Activated naive CD8-positive, alpha-beta T cell treated with anti-CD3 and anti-CD28 coated beads, Interleukin-2, amount 10 ng/mL, durations not matched to agents 7 days and 5 days (primary cell): ENCODE measurements around the gene ARID1B. TPM values are rescaled to one million over a fixed set of nuclear protein-coding genes. Genes with fewer than 3 reads are reported as not detected.

Experiments
- ATAC-seq: fragments of 150-1000 bp; cut with Tn5 transposase; one replicate; pipeline ENCODE4 v1.10.0; 2021; ENCODE audit warnings: low read depth, moderate library complexity
- POLR2A ChIA-PET: fragments of 350-600 bp; sonication (Branson Sonifier 250); formaldehyde crosslinking; loops from one replicate; lab custom pipeline; 2021; ENCODE audit warnings: antibody characterized with exemption; lab: Charles Lee
- DNase-seq: peaks from one replicate; pipeline ENCODE4 v3.0.0; 2021
- H3K27ac Mint-ChIP-seq: one replicate; pipeline ENCODE4 v1.8.0; 2022; ENCODE audit warnings: mild to moderate bottlenecking, mixed read lengths
- H3K27me3 Mint-ChIP-seq: one replicate; pipeline ENCODE4 v1.8.0; 2022; ENCODE audit warnings: mild to moderate bottlenecking, moderate library complexity, mixed read lengths
- H3K36me3 Mint-ChIP-seq: one replicate; pipeline ENCODE4 v1.8.0; 2021; ENCODE audit warnings: mild to moderate bottlenecking, mixed read lengths
- H3K4me1 Mint-ChIP-seq: one replicate; pipeline ENCODE4 v1.8.0; 2021; ENCODE audit warnings: mixed read lengths
- H3K4me3 Mint-ChIP-seq: one replicate; pipeline ENCODE4 v1.8.0; 2022; ENCODE audit warnings: mild to moderate bottlenecking, moderate library complexity, mixed read lengths
- H3K9me3 Mint-ChIP-seq: one replicate; pipeline ENCODE4 v1.8.0; 2021; ENCODE audit warnings: mixed read lengths
- total RNA-seq, 2 experiments: library from RNA; stranded (reverse); gene quantifications; one replicate each; pipeline ENCODE4 v1.2.3, GENCODE V29; 2021

Gene ARID1B
- total RNA-seq, 2 experiments from 2014 or later, result 83.2 to 98.2 TPM

DNA sequence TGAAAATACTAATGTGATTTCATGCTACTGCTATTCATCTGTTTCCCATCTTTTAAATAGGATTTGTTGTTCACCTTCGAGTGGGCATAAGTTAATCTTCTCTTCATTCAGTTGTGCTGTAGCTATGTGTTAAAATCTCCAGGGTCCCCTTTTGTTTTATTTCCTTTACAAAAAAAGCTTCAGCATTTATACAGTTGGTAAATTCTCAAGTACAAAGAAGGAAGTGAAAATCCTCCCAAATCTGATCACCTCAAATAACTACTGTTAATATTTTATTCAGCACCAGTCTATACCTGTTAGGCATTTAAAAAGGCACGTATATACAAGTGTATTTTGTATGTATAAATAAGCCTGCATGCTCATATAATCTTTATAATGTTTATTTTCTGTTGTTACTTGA lies 294.9 kb downstream of the ARID1B start:
- H3K27me3 Mint-ChIP-seq, result no peaks in the 10 kb centered on the region
- no peak for DNase-seq
- H3K9me3 Mint-ChIP-seq, result no peaks in the 10 kb centered on the region
- no peak overlapping the region for H3K27ac Mint-ChIP-seq
- peaks cover 11% of the 10 kb centered on the region for H3K36me3 Mint-ChIP-seq
- peaks cover 32% of the 10 kb centered on the region for H3K4me1 Mint-ChIP-seq
- POLR2A ChIA-PET, result no interaction called here
- no peak for ATAC-seq
- no peak overlapping the region for H3K4me3 Mint-ChIP-seq

DNA sequence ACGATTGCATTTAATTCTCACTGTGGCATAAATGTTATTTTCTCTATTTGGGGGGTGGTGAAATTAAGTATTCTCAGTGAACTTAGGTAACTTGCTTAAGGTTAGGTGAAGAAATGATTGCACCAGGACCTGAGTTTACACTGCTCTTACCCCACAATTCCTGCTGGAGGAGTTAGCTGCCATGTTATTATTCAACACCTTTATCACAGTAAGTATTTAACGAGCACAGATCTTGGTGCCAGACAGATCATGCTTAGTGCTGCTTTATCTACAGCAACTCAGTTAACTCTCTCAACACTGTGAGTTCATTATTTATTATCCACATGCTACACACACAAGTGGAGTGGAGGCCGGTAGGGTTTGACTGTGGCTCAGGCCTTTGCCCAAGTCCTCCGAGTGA lies 296.4 kb downstream of the ARID1B start:
- H3K4me1 Mint-ChIP-seq, result peaks cover 24% of the 10 kb centered on the region

DNA sequence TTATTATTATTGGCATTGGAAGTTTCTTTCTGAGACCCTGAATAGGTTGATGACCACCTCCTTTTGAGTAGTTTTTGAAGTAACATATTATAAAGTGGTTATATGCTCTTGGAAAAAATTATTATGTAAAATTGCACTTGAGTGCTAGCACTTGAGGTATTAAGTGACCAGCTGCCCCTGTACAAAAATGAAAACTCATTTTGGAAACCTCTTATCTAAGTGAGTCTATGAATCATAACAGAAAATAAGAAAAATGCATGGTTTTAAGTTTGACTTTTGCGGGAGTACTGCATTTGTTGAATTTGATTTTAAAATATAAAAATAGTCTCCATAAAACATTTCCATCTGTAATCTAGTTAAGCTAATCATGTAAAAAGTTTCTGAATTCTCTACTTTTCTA lies 297.8 kb downstream of the ARID1B start:
- peaks cover 14% of the 10 kb centered on the region for H3K36me3 Mint-ChIP-seq
- POLR2A ChIA-PET, result no interaction called here
- ATAC-seq (no peak), DNase-seq (no peak)
- peaks cover 21% of the 10 kb centered on the region for H3K4me1 Mint-ChIP-seq
- H3K9me3 Mint-ChIP-seq, result no peaks in the 10 kb centered on the region
- no peak overlapping the region for H3K27ac Mint-ChIP-seq
- no peak overlapping the region for H3K4me3 Mint-ChIP-seq
- H3K27me3 Mint-ChIP-seq, result no peaks in the 10 kb centered on the region

More for the DNA sequence above, 296.4 kb downstream of the ARID1B start:
- Mint-ChIP-seq H3K27me3 (no peaks in the 10 kb centered on the region), H3K36me3 (peaks cover 13% of the 10 kb centered on the region), H3K27ac (no peak overlapping the region), H3K9me3 (no peaks in the 10 kb centered on the region), H3K4me3 (no peak overlapping the region)
- ATAC-seq (no peak), DNase-seq (no peak)
- POLR2A ChIA-PET, result no interaction called here

DNA sequence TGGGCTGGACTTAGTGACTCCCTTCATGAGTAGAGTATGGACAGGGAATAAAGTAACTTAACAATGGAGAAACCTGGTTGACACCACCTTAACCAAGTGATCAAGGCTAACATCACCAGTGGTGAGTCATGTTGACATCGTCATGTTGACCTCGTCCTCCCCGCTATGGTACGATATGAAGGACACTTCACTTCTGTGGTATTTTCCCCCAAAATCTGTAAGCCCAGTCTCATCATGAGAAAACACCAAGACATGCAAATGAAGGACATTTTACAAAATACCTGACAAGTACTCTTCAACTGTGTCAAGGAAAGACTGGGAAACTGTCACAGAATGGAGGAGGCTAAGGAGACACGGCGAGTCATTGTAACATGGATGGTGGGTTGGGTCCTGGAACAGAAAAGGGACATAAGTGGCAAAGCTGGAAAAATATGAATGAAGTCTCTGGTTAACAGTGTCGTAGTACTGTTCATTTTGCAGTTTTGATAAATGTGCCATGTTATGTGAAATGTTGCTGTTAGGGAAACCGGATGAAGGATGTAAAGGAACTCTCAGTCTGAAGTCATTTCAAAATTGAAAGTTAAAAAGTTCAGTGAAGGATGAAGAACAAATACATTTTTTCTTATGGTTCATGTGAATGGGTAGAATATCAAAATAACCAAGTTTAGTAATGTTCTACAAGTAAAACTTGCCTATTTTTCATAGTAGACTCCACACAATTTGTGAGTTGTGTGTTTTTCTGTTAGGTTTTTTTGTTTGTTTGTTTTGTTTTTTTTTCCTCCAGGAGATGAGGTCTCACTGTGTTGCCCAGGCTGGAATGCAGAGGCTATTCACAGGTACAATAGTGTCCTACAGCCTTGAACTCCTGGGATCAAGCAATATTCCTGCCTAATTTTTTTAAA lies 298.6 kb downstream of the ARID1B start:
- DNase-seq, result no peak
- POLR2A ChIA-PET, result no interaction called here
- no peaks in the 10 kb centered on the region for H3K9me3 Mint-ChIP-seq
- peaks cover 19% of the 10 kb centered on the region for H3K4me1 Mint-ChIP-seq
- no peaks in the 10 kb centered on the region for H3K27me3 Mint-ChIP-seq
- peak overlapping the region; percentile 12 for H3K27ac Mint-ChIP-seq
- peaks cover 14% of the 10 kb centered on the region for H3K36me3 Mint-ChIP-seq
- peak; percentile 52 for ATAC-seq
- H3K4me3 Mint-ChIP-seq, result peak overlapping the region; percentile 57

DNA sequence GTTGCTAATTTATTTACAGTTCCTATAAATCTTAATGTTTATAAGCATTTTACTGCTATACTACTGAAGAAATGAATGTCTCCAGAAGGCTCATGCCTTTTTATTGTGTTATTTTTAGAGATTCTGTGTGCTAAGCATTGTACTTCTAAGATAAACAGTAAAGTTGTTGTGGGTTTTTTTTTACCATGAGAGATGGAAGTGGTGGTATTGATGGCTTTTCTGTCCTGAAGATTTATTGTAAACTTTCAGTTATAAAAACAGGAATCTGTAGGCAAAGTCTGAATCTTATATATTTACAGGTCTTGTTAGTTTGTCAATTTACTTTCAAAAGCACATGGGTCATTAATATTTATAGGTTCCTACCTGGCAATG lies 299.3 kb downstream of the ARID1B start:
- H3K27ac Mint-ChIP-seq, result no peak overlapping the region
- DNase-seq (no peak), ATAC-seq (no peak)
- POLR2A ChIA-PET, result no interaction called here
- no peaks in the 10 kb centered on the region for H3K27me3 Mint-ChIP-seq
- no peaks in the 10 kb centered on the region for H3K9me3 Mint-ChIP-seq
- H3K4me3 Mint-ChIP-seq, result peak overlapping the region; percentile 57
- H3K36me3 Mint-ChIP-seq, result peaks cover 14% of the 10 kb centered on the region
- peaks cover 19% of the 10 kb centered on the region for H3K4me1 Mint-ChIP-seq

DNA sequence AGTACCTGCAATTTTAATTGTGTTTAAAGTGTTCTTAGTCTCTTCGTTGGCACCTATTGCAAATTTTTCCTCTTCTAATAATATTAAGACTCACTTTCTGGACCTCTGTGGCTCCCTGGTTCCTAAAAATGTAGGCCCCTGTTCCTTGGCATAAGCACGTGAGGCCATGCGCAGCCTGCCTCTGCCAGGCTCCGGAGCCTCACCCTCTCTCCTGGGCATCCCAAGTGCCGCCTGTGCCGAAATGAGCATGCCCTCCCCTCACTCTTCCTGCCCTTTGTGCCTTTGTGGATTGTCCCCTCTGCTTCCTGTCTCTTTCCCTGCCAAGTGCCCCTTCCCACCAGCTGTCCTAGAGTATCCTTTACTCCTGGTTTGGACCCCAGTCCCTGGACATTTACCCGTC lies 300.1 kb downstream of the ARID1B start:
- H3K36me3 Mint-ChIP-seq, result peaks cover 16% of the 10 kb centered on the region
- H3K27me3 Mint-ChIP-seq, result no peaks in the 10 kb centered on the region
- peak overlapping the region; percentile 5 for H3K27ac Mint-ChIP-seq
- ATAC-seq, result no peak
- H3K4me1 Mint-ChIP-seq, result peaks cover 22% of the 10 kb centered on the region
- no peaks in the 10 kb centered on the region for H3K9me3 Mint-ChIP-seq
- no peak overlapping the region for H3K4me3 Mint-ChIP-seq
- no peak for DNase-seq
- POLR2A ChIA-PET, result no interaction called here

DNA sequence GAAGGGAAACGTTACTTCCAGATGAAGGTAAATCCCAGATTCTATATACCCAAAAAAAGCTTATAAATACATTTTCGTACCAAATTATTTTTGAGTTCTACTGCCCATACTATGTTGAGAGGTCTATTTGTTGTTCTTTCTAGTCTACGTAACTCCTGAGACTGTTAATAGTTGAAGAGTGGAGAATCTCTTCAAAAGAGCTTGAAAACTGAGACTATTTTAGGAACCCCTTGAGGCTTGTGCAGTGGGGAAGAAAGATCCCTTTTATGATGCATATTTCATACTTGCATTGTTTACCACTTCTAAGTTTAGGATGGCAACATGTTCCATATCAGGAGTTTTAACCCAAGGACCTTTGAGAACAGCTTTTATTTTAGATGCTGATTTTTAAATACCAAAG lies 301.1 kb downstream of the ARID1B start:
- ATAC-seq (no peak), DNase-seq (no peak)
- Mint-ChIP-seq H3K27ac (no peak overlapping the region), H3K4me1 (peaks cover 22% of the 10 kb centered on the region), H3K9me3 (no peaks in the 10 kb centered on the region), H3K4me3 (no peak overlapping the region), H3K27me3 (no peaks in the 10 kb centered on the region), H3K36me3 (peaks cover 16% of the 10 kb centered on the region)
- POLR2A ChIA-PET, result no interaction called here

DNA sequence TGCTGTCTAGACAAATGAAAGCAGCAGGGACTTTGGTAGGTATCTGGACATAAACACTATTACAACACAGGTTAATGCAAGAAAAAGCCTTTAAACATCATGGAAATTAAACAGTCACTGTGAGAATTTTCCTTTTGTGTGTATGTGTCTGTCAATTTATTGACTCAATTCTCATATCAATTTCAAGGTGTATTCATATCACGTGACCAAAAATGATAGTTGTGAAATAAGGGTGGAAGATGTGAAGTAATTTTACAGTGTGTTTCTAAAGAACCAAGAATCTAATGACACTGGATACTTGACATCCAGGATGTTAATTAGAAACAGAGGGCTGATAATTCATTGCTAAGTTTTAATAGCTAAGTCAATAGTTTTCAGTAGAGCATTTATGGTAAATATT lies 302.1 kb downstream of the ARID1B start:
- Mint-ChIP-seq H3K9me3 (no peaks in the 10 kb centered on the region), H3K27me3 (no peaks in the 10 kb centered on the region), H3K36me3 (peaks cover 16% of the 10 kb centered on the region), H3K27ac (no peak overlapping the region), H3K4me1 (peaks cover 22% of the 10 kb centered on the region), H3K4me3 (no peak overlapping the region)
- POLR2A ChIA-PET, result no interaction called here
- no peak for ATAC-seq
- no peak for DNase-seq

DNA sequence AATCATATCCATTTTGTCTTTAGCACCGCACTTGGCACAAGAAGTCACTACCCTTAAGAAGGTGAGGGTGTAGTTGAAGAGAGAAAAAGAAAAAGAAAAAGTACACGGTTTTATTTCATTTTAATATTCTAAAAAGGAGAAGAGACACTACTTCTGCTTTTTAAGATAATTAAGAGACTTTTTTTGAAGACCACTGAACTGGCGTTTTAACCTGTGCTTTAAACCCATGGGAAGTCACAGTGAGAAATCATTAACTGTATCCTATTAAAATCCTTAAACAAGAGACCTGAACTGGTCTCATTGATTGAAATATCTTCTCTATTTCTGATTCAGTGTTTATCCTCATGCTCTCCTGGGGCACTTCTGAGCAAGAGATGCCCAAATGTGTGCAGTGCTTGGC lies 302.6 kb downstream of the ARID1B start:
- no peak for ATAC-seq
- Mint-ChIP-seq H3K9me3 (no peaks in the 10 kb centered on the region), H3K27me3 (no peaks in the 10 kb centered on the region), H3K36me3 (peaks cover 14% of the 10 kb centered on the region), H3K4me3 (no peak overlapping the region), H3K27ac (no peak overlapping the region), H3K4me1 (peaks cover 22% of the 10 kb centered on the region)
- DNase-seq, result no peak
- POLR2A ChIA-PET, result no interaction called here

DNA sequence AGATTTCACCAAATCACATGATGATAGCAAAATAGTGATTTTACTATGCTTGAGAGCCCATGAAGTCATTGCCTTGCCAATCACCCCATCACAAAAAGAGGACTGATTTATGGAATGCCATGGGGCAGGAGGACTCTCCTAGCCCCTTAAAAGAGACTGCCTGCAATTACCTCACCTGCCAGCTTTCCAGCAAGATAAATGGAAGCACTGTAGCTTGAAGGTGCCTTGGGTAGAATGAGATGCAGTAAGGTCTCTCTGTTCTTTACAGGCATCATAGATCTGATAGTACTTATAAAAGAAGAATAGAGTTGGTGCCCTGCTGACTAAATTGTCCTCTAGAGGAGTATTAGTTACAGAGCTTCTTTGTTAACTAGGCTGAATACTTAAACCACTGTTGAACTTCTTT lies 303.8 kb downstream of the ARID1B start:
- Mint-ChIP-seq H3K27ac (no peak overlapping the region), H3K36me3 (peaks cover 11% of the 10 kb centered on the region), H3K4me1 (peaks cover 15% of the 10 kb centered on the region), H3K9me3 (no peaks in the 10 kb centered on the region), H3K27me3 (no peaks in the 10 kb centered on the region), H3K4me3 (no peak overlapping the region)
- POLR2A ChIA-PET, result no interaction called here
- ATAC-seq (no peak), DNase-seq (no peak)

DNA sequence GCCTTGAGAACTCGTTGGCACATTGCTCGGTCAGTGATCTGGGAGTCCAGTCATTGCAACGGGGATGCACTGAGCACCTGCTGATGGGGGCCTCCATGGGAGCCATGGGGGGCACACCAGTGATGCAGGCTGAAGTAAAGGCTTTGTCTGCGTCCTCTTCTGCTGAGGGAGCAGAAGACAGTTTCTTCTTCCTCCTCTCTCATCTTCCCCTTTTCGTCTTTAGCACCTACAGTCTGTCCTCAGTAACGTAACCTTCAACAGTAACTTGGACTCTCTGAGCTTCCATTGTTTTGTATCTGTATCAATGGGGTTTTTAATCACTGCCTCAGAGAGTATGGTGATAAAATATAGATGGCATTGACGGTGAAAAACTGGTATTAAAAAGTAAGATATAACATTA lies 306.2 kb downstream of the ARID1B start:
- Mint-ChIP-seq H3K27me3 (no peaks in the 10 kb centered on the region), H3K9me3 (no peaks in the 10 kb centered on the region), H3K4me3 (no peak overlapping the region), H3K27ac (no peak overlapping the region), H3K36me3 (peaks cover 20% of the 10 kb centered on the region), H3K4me1 (peaks cover 16% of the 10 kb centered on the region)
- POLR2A ChIA-PET, result no interaction called here
- no peak for ATAC-seq
- no peak for DNase-seq

DNA sequence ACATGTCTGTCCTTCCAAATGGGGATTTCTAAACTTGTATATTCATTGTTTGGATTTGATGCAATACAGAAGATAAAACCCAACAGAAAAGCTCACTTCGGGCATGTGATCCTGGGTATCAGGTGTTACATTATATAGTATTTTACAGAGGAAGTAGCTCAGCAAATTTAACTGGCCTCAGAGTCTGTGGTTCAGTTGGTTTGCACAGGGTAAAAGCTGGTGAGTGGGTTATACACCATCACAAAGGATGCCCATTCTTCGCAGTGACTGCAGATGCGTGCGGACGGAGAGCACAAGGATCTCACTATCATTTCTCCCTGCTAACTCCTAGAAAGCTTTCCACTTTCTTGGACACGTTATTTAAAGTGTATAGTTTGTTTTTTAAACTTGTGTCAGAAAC lies 309.5 kb downstream of the ARID1B start:
- H3K36me3 Mint-ChIP-seq, result peaks cover 26% of the 10 kb centered on the region

DNA sequence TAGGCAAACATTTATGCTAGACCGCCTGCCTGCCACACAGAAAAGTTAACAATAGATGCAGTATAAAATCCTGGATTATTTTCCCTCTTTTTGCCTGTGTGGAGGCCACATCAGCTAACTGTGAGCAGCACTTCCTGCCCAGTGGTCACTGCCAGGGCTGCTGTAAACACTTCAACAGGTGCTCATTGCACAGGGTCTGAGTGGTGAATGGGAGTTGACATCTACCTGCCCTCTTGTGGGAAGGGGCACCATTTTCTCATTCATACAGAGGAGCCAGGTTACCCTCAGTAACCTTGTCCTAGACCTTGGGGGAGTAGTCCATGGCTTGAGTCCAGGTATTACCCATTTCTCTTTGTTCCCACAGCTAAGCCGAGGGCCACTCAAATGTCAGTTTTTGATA lies 310.8 kb downstream of the ARID1B start:
- DNase-seq (no peak), ATAC-seq (no peak)
- no peak overlapping the region for H3K27ac Mint-ChIP-seq
- no peak overlapping the region for H3K4me3 Mint-ChIP-seq
- no peaks in the 10 kb centered on the region for H3K27me3 Mint-ChIP-seq
- peaks cover 12% of the 10 kb centered on the region for H3K4me1 Mint-ChIP-seq
- H3K36me3 Mint-ChIP-seq, result peaks cover 24% of the 10 kb centered on the region
- no peaks in the 10 kb centered on the region for H3K9me3 Mint-ChIP-seq
- POLR2A ChIA-PET, result no interaction called here

More for the DNA sequence above, 309.5 kb downstream of the ARID1B start:
- POLR2A ChIA-PET, result no interaction called here
- Mint-ChIP-seq H3K27me3 (no peaks in the 10 kb centered on the region), H3K9me3 (no peaks in the 10 kb centered on the region), H3K4me1 (peaks cover 15% of the 10 kb centered on the region), H3K4me3 (no peak overlapping the region), H3K27ac (no peak overlapping the region)
- ATAC-seq, result no peak
- no peak for DNase-seq

DNA sequence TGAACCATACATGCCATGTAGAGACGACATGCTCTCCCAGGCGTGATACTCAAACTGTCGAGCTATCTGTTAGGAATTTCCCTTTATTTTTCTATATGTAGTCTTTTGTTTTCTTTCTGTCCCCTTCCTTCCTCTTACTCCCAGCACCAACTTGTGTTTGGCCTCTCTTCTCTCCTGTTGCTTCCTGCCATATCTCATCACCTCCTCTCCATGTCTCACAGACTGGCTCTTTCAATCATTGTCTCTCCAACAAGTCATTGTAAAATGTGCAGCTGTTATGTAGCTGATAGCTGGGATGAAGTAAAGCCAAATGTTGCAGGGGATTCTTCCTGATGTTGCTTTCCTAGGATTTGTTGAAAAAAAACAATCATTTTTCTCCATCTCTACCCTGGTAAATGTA lies 311.7 kb downstream of the ARID1B start:
- Mint-ChIP-seq H3K27me3 (no peaks in the 10 kb centered on the region), H3K36me3 (peaks cover 29% of the 10 kb centered on the region), H3K4me1 (peaks cover 13% of the 10 kb centered on the region), H3K27ac (peak overlapping the region; percentile 2), H3K9me3 (no peaks in the 10 kb centered on the region), H3K4me3 (no peak overlapping the region)
- DNase-seq (no peak), ATAC-seq (no peak)
- POLR2A ChIA-PET, result no interaction called here
